Ascending aorta (tissue), 2 donors: Measurements from ENCODE around the gene INKA2. TPM values are rescaled to one million over a fixed set of nuclear protein-coding genes. Genes with fewer than 3 reads are reported as not detected.

Experiments
- DNase-seq, 2 donors: peaks; one replicate each; pipeline ENCODE4 v3.0.0-alpha.2; 2019; ENCODE audit warnings: low spot score in 2 of 2
- H3K27ac ChIP-seq, 2 donors: fragments of 200-600 bp; sonication (generic); one replicate each; pipeline ENCODE4 v1.5.1; 2016 to 2017; ENCODE audit warnings: mild to moderate bottlenecking in 1 of 2
- H3K27me3 ChIP-seq: fragments of 200-600 bp; sonication (generic); one replicate; pipeline ENCODE4 v1.5.1; 2017
- H3K36me3 ChIP-seq, 2 donors: fragments of 200-600 bp; sonication (generic); one replicate each; pipeline ENCODE4 v1.5.1; 2016
- H3K4me1 ChIP-seq, 2 donors: fragments of 200-600 bp; sonication (generic); one replicate each; pipeline ENCODE4 v1.5.1; 2016 to 2017; ENCODE audit warnings: mild to moderate bottlenecking in 1 of 2
- H3K4me3 ChIP-seq, 2 donors: fragments of 200-600 bp; sonication (generic); one replicate each; pipeline ENCODE4 v1.5.1; 2016 to 2017; ENCODE audit warnings: mild to moderate bottlenecking in 1 of 2
- H3K9me3 ChIP-seq, 2 donors: fragments of 200-600 bp; sonication (generic); one replicate each; pipeline ENCODE4 v1.5.1; 2016
- intact Hi-C: fragments of 100-400 bp; cut with DNase I; formaldehyde crosslinking; loops from one replicate; pipeline ENCODE4 v1.15.1; 2023
- total RNA-seq: library from RNA; depleted of rRNA; stranded (reverse); fragments of >200 nt; gene quantifications from one replicate; pipeline ENCODE4 v1.1.0, GENCODE V29; 2016
- TF ChIP-seq, protein P1 (sequence below), 3 experiments: fragments of 200-600 bp in 2 of 3; fragments of 450-650 bp in 1 of 3; sonication (generic) in 2 of 3; IDR thresholded peaks; one replicate each; pipeline ENCODE4 v1.5.1; 2016 to 2019; ENCODE audit warnings: antibody characterized with exemption in 3 of 3, mild to moderate bottlenecking in 1 of 3, moderate library complexity in 1 of 3

The INKA2 gene
- total RNA-seq, 1 donor from 2014 or later = not detected

DNA sequence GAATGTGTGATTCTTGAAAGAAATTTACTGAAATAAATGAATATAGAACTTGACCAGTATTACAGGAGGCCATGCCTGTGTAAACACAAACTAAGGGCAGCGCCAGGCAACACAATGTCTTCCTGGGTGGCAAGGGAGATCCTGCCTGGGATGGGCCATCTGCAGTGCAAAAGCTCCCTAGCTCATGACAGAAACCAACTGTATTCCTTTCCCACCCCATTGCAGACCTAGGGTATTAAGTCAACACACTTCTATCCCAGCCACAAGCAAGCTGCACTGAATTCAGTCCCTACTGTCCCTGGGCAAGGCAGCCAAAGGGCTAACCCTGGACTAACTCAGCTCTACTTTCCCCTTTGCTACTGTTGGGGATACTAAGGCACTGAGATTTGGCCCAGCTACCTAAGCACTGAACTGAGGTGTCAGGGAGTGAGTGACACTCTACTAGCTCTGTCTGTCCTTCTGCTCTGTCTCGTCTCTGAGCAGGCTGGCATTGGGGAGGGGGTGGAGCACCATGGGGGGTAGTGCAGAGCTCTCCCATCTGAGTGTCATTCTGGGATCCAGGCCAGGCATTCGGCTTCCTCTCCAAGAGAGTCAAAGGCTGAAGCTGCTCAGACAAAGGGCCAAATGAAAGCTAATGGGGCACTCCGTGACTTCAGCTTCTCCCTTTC, 2.5 kb downstream of the INKA2 start:
- TF ChIP-seq, protein P1, sequence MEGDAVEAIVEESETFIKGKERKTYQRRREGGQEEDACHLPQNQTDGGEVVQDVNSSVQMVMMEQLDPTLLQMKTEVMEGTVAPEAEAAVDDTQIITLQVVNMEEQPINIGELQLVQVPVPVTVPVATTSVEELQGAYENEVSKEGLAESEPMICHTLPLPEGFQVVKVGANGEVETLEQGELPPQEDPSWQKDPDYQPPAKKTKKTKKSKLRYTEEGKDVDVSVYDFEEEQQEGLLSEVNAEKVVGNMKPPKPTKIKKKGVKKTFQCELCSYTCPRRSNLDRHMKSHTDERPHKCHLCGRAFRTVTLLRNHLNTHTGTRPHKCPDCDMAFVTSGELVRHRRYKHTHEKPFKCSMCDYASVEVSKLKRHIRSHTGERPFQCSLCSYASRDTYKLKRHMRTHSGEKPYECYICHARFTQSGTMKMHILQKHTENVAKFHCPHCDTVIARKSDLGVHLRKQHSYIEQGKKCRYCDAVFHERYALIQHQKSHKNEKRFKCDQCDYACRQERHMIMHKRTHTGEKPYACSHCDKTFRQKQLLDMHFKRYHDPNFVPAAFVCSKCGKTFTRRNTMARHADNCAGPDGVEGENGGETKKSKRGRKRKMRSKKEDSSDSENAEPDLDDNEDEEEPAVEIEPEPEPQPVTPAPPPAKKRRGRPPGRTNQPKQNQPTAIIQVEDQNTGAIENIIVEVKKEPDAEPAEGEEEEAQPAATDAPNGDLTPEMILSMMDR (IDR thresholded peaks at IDR 0.05) = no peak
- intact Hi-C loops = loop anchor here (5.0 to 10.0 kb wide), 2 partner anchors 144 to 968 kb away; partner anchors contain the start of gene RHOC
- Histone ChIP-seq H3K36me3 (no peaks in the 10 kb centered on the region), H3K27me3 (no peaks in the 10 kb centered on the region), H3K9me3 (no peaks in the 10 kb centered on the region), H3K4me3 (no peak overlapping the region), H3K27ac (no peak overlapping the region), H3K4me1 (peaks cover 0 to 14% of the 10 kb centered on the region in 2 donors)
- DNase-seq = peak in 1 of 2 donors; percentile 64

DNA sequence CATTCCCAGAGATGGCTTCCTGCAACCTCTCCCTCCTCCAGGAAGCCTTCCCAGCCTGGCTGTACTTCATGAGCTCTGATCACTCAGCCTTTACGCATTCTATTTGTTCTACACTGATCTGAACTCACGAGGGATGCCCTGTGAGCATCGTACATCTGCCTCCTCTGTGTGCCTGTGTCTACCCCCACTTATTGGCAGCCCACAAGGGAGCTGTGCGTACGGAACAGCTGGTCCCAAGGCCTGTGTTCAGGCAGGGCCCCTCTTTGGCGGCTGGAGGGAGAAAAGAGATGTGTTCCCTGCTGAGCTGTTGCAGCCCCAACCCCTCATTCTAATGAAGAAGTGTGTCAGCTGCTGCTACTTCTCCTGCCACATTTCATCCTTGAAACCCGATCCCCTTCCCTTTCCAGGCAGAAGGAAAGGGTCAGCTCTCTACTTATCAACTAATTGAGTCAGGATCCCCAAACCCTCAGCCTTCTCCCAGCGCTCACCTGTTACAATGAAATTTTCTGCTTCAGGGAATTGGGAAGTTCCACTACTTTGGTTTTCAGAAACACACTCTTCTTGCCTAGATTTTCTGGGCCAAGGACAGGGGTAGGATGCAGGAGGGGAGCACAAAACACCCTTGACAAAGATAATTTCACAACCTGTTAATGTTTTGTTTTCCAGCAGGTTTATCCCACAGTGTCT, 3.2 kb downstream of the INKA2 start:
- TF ChIP-seq, protein P1 (IDR thresholded peaks at IDR 0.05) = no peak
- intact Hi-C loops = loop anchor here (5.0 to 10.0 kb wide), 2 partner anchors 144 to 969 kb away; partner anchors contain the start of gene RHOC
- H3K36me3 ChIP-seq = no peaks in the 10 kb centered on the region
- no peaks in the 10 kb centered on the region for H3K9me3 ChIP-seq
- peak in 1 of 2 donors; percentile 18 for DNase-seq
- no peak overlapping the region for H3K27ac ChIP-seq
- peaks cover 0 to 14% of the 10 kb centered on the region in 2 donors for H3K4me1 ChIP-seq
- no peaks in the 10 kb centered on the region for H3K27me3 ChIP-seq
- no peak overlapping the region for H3K4me3 ChIP-seq

DNA sequence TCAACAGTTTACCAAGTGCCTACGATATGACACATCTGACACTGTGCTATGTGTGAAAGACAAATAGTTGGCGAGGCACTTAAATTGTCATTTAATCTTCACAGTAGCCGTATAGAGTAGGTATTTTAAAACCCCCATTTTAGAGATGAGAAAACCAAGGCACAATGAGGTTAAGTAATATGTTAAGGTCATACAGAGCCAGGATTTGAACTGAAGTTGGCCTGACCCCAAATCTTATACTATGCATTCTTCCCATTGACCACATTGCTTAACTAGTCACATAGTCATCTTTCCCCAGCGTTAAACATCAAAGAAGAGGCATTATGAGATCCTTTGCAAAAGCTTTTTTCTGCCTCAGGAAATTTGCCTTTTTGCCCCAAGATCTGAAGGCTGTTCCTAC, 3.9 kb downstream of the INKA2 start:
- DNase-seq = no peak
- peaks cover 0 to 19% of the 10 kb centered on the region in 2 donors for H3K4me1 ChIP-seq
- no peaks in the 10 kb centered on the region for H3K36me3 ChIP-seq
- TF ChIP-seq, protein P1 (IDR thresholded peaks at IDR 0.05) = no peak
- no peak overlapping the region for H3K4me3 ChIP-seq
- H3K9me3 ChIP-seq = no peaks in the 10 kb centered on the region
- H3K27ac ChIP-seq = no peak overlapping the region
- intact Hi-C loops = loop anchor here (5.0 to 10.0 kb wide), 2 partner anchors 143 to 969 kb away; partner anchors contain the start of gene RHOC
- no peaks in the 10 kb centered on the region for H3K27me3 ChIP-seq

DNA sequence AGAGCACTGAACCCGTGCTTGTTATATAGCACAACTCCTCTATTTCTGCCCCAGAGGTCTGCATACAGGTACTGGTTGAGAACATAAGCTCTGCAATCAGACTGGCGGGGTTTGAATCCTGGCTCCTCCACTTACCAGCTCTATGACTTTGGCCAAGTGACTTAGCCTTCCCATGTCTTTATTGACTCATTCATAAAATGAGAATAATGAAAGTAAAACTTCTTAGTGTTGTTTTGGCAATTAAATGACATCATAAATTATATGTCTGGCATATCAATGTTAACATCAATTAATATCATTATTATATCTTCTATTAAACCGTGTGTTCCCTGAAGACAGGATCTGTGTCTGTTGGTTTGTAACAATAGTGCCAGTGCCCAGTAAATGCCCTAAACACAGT, 4.3 kb downstream of the INKA2 start:
- TF ChIP-seq, protein P1 (IDR thresholded peaks at IDR 0.05) = no peak
- no peaks in the 10 kb centered on the region for H3K27me3 ChIP-seq
- H3K36me3 ChIP-seq = no peaks in the 10 kb centered on the region
- intact Hi-C loops = loop anchor here (5.0 to 10.0 kb wide), 2 partner anchors 143 to 970 kb away; partner anchors contain the start of gene RHOC
- no peak for DNase-seq
- H3K27ac ChIP-seq = no peak overlapping the region
- no peak overlapping the region for H3K4me3 ChIP-seq
- peaks cover 0 to 19% of the 10 kb centered on the region in 2 donors for H3K4me1 ChIP-seq
- H3K9me3 ChIP-seq = no peaks in the 10 kb centered on the region

DNA sequence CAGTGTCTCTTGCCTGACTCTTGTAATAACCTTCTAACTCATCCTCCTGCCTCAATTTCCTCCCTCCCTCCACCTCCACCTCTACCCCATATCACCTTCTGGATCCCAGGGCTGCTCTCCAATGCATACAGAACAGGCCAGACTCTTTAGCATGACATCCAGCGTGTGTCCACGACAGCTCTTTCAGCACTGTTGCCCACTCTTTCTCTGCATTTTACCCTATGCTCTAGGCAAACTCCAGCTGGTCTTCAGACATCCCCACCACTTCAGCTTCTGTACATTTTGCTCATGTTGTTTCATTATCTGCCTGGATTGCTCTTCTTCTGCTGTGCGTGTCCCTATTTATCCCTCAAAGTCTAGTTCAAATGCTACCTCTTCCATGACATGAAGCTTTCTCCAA, 4.8 kb downstream of the INKA2 start:
- Histone ChIP-seq H3K4me3 (no peak overlapping the region), H3K27ac (no peak overlapping the region), H3K9me3 (no peaks in the 10 kb centered on the region), H3K36me3 (no peaks in the 10 kb centered on the region), H3K4me1 (peaks cover 0 to 19% of the 10 kb centered on the region in 2 donors), H3K27me3 (no peaks in the 10 kb centered on the region)
- intact Hi-C loops = loop anchor here (10.0 kb wide), 1 partner anchor 970 kb away; the partner anchor contains the start of gene RHOC
- peak in 1 of 2 donors; percentile 48 for DNase-seq
- TF ChIP-seq, protein P1 (IDR thresholded peaks at IDR 0.05) = no peak
